Dedifferentiated amniotic fluid mesenchymal stem cell (primary cell): Measurements from ENCODE around the gene MRPS25.
A peak's percentile ranks its signal among the peaks of the same experiment; 100 is the strongest.

Experiments
- DNase-seq: peaks from one replicate; pipeline ENCODE4 v3.0.0-alpha.2; 2016; ENCODE audit errors: extremely low spot score

The MRPS25 gene

DNA sequence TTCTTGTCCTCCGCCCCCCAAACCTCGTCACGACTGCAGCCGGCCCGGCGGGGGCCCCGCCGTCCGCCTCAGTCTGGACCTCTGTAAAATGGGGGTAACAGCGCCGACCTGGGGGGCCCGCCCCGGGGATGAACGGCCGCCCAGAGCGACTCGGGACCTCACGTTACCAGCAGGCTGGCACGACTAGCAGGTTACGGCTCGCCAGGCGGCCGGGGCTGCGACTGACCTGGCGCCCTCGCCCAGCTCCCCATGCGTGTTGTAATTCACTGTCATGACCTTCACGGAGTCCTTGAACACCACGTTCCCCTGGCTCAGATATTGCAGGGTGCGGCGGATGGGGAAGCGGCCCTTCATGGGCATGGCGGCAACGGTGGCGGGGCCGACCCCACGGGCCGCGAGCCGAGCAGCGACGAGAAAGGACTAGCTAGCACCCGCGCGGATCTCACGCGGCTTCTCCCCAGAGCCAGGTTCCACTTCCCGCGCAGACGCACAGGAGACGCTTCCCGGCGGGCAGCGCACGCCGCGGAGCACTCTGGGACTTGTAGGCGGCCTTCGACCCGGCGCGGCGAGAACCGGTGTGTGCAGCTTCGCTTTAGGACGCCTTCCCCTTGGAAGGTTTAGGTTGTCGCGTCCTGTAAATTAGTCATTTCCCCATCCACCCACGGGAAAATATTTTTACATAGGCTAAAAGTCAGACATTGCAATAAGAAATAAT lies at the start of gene MRPS25:
TSS of gene MRPS25 (minus strand) at position 481 of the 715 bp plus-strand sequence. CDS start at position 360, 121 bp downstream.
- DNase-seq = peak; percentile 94

DNA sequence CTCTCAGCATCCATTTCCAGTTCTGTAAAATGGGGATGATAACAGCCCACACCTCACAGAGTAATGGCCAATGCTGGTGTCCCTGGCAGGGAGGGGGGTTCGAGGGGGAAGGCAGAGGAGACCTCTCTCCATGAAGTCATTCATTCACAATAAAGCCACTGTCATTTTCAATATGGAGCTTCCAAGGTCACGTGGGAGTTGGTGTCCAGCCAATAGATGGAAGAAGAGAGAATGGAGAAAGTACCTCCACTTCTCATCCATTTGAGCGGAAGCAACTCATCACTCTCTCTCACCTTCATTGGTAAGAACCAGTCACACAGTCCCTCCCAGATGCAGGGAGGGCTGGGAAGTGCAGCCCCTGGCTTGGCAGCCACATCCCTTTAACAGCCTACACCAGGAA lies 48.8 kb upstream of the MRPS25 start:
- no peak for DNase-seq

DNA sequence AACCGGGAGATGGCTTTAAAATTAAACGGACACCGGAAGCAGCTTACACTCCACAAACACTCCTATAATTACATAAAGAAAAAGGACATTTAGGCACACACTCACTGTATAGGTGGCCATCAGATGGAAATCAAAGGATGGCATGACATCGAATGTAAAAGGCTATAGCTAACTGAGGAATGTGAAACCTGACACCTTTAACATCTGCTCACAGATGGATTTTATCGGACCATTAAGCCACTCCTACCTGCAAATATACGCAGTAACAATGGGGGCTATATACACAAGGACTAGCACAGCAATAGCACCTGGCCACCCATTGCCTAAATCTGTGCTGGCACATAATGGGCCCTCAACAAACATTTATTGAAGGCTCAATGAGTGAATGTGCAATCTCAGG lies 48.4 kb upstream of the MRPS25 start:
- DNase-seq = no peak

DNA sequence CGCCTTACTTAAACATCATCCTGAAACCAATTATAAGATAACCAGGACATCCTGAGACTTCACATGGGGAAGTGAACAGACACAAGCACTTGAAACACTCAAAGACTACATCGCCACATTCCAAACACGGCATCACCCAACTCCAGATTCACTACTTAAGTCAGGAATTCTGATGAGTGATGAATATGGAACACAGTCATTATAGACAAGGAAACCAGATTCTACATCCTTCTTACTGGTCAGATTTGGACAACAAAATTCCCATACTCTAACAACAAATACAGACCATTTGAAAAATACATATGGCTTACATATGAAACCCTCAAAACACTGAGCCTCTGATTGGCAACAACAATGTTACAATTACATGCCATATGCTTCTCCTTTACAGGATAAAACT lies 46.9 kb upstream of the MRPS25 start:
- DNase-seq = no peak

DNA sequence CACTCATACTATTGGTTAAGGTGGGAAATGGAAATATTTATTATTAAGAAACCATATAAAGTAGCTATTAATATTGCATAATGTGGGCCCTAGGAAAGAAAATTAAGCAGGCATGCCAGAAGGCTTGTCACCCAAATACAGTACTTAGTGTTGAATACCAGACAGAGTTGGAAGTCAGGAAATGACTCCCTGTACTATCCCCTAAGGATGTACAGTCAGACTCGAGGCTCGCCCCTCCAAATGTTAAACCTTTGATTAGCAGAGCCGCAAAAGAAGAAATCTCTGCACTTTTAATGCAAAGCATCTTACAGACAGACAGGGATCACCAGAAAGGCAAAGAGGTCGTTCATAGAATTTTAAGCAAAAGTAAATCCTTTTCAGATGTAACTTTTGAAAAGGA lies 45.1 kb upstream of the MRPS25 start:
- no peak for DNase-seq

DNA sequence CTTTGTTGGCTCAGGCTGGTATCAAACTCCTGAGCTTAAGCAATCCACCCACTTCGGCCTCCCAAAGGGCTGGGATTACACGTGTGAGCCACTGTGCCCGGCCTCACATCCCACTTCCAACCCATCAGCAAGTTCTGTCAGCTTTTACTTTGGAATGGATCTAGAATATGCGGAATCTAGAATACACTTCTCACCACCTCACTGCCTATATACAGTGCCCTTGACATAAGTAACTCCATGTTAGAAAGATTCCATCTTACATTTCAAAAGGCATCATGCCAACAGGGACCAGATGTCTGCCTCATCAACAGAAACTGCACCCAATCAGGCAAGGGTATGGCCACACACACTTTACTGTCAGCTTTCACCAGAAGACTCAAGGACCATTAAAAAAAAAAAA lies 43.8 kb upstream of the MRPS25 start:
- DNase-seq = no peak

DNA sequence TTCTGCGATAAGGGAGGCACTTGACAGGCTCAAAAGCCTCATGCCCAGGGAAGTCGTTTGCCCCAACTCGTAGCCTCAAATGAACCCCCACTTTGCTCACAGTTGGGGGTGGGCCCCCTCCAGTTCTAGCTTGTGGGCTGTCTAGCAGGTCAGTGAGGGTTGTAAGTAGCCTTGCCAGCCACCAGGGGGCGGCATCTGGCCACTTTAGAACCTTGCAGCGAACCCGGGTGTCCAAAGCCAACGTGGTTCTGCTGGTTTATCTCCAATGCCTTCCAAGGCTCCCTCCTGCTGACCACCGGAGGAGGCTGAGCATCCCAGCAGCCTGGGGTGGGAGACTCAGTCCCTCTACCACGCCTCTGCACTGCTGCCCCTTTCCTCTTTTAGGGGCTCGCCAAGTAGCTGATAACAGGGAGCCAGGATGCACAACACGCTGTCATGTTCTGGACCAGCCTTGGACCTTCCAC lies 43.0 kb upstream of the MRPS25 start:
- DNase-seq = peak; percentile 56

DNA sequence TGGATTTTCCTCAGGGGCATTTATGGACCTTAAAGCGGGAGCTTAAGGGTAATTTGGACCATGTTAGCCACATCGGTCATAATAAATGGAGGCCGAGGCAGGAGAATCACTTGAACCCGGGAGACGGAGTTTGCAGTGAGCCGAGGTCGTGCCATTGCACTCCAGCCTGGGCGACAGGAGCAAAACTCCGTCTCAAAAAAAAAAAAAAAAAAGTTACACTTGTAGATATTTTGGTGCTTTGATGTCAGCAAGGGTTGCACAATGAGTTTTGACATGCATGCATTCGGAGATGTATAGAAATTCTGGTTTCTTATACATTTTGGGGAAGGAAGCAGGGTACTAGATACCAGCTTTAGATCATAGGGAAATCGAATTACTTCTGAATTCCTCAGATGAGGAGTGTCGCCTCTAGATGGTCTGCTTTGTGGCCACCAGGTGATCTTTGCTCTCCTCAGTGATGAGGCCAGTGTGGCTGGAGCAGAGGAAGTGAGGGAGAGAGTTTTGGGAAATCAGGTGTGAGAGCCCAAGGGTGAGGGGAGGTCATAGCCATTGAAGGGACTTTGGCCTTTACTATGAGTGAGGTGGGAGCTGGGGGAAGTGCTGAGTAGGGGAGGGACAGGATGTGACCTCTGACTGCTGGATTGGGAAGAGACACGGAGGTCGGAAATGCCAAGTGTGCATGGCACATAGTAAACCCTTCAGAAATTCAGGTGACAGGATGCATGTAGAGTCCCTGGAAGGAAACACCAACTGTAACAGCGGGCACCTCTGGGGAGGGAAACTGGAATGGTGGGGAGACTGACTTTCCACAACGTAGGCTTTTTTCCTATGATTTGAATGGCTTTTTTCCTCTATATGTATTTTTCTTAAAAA lies 42.2 kb upstream of the MRPS25 start:
- DNase-seq = no peak

DNA sequence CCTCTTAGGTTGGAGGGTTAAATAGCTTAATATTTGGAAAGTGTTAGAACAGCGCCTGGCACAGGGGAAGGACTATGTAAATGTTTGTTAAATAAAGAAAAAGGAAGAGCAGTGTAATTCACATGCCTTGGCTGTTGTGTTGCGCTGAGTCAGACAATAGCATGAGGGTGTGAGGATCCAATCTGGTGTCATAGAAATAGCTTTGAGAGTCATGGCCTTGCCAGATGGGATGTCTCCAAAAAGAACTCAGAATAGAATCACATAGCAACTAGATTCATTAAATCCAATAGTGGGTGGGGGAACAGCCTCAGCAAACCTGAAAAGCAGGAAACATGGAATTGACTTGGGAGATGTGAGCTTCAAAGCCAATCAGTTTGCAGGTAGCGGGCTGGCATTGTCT lies 37.7 kb upstream of the MRPS25 start:
- no peak for DNase-seq

DNA sequence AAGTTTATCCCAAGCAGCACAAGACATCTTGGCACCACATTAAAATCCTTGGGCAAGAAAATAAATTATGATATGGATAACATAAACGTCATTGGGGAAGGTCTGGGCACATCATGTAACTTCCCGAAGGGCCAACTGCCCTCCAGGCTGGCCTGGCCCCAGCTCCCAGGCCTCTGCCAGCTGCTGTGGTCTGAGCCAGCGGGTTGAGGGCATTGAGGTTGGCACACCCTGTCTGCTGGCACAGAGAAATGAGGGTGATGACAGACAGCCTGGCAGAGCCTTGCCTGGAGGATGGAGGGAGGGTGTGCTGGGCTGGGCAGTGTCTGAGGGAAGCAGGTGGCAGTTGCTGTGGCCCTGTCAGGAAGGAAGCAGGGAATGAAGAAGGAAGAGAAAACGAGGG lies 37.1 kb upstream of the MRPS25 start:
- no peak for DNase-seq

DNA sequence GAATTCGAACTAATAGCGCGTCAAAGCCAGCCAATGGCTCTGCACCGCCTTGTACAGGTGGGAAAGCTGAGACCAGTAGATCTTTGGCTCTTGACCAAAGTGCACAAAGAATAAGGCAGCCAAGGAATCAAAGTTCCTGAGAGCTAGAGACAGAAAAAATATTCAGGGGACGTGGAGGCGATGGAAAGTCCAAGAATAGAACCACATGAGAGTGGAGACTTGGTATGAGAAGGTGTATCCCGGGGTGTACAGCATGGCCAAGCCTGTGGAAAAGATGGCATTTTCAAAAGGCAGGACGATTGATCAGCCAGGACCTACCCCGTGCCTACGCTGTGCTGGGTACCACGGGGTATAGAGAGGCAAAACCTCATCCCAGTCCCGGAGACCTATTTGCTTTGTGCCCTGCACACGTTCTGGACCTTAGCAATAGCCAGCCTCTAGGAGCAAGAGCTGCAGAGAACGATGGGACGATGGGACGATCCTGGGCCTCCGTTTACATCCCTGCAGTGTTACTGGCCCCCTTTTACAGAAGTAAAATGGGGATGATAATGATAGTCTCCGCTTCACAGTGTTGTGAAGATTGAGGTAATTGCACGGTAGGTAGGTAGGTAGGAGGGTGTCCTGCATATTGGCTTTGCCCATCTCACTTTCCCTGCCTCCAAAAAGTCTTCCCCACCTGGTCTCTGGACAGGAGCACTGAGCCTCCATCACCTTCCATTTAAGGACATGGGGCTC lies 34.4 kb upstream of the MRPS25 start:
- no peak for DNase-seq

DNA sequence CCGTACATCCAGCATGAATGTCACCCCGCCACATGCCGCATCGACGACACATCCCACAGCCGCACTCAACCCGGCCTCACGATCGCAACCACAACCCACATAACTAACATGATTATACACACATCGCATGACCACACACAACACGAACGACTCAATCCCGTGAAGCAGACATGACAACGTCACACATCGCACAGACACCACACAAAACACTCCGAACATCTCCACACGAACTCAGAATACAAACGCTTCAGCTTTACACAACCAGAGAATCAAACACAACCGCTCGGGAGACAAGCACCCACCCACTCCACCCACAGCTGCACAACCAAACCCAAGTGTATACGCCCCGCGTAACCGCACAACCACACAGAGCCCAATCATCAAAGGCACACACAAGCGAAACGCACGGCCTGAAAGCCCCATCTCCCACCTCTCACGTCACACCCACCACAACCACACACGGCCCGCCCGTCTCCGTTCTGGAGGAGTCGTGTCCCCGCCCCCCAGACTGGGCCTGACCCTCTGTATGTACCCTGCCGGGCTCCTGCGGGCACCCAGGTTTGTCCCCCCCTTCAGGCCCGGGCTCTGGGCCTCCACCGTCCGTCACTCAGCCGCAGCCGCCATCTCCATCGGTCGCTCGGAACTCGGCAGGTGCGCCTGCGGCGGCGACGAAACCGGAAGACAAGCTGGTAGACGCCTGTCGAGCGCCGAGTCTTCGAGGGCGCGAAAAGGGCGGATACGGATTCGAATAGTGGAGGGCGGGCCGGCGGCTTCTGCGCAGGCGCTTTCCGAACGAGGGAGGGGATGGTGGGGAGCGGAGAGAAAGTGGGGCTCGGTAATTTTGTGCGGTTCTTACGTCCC lies 33.6 kb upstream of the MRPS25 start, which contains the start of gene RBSN:
TSS of gene RBSN (minus strand) at position 646 of the 861 bp plus-strand sequence. CDS start 3,028 bp downstream, outside the sequence.
- DNase-seq = peak; percentile 95

DNA sequence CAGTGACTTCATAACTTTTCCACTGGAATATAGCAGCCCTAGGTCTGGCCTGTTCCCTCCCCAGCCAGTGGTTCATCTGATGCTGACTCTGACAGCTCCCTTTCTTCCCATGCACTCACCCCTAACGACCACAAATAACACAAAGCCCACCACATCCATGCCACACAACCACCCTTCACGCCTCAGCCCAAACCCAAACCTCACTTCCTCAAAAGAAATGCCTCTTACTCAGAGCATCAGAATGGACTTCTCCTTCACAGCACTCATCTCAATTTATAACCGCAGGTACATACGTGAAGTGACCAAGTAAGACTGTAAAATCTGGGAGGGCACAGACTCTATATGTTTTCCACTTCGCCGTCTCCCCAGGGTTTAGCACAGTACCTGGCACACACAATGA lies 32.8 kb upstream of the MRPS25 start:
- no peak for DNase-seq

DNA sequence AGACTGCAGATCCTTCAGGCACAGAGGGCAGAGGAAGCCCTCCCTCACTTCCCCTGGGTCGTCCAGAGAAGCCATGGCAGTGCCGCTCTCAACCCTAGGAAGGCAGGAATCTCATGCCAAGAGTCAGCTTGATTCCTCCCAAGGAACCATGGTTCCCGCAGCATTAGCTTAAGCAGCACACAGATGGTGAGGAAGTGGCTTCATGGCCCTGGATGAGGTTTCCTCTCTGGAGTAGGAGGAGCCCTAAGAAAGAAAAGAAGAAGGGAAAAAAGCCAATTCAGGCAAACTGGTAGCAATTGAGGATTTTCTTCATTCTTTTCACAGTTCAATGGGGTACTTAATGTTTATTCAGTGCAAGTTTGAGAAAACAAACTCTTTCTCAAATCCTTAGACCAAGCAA lies 30.9 kb upstream of the MRPS25 start:
- DNase-seq = no peak

DNA sequence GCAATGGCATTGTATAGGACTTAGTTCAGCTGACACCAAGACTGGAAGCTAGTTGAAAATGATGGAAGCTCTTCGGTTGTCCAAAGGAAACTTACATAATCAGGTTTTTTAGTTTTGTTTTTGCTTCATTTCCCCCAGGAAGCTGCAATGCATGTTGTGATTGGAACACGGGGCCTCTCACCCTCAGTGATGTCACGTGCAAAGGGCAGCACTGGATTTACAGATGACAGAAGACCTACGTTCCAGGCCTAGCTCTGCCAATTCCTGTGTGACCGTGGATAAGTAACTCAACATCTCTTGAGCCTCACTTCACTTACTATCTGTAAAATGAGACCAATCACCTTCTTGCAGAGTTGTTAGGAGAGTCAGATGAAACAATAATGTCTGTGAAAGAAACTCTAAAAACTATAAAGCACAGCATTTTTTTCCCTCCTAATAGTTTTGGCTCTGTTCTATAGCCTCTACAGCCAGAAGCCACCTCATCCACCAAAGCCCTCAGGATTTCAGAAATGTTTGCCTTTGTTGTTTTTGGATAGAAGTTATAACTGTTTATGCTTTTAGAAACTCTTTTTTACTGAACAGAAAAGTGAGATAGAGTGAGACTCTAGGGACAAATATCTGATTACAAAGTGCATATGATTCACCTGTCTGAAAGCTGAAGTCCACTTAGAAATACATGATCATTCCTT lies 29.2 kb upstream of the MRPS25 start:
- DNase-seq = no peak

DNA sequence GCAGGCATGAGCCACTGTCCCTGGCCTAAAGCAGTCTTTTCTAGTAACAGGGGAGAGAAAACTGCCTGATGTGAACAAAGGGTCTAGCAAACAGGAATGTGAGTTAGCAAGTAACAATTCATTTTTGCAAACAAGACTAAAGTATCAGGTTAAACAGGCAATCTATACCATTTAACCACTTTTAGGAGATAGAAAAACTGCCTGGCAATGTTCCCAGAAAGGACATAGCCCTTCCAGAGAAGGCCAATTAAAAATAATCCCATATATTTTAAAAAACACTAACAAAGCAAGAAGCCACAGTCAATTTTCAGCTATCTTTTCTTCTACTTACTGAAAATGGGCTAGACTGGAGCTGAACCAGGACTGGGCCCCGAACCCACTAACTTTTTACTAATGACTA lies 27.6 kb upstream of the MRPS25 start:
- DNase-seq = no peak

DNA sequence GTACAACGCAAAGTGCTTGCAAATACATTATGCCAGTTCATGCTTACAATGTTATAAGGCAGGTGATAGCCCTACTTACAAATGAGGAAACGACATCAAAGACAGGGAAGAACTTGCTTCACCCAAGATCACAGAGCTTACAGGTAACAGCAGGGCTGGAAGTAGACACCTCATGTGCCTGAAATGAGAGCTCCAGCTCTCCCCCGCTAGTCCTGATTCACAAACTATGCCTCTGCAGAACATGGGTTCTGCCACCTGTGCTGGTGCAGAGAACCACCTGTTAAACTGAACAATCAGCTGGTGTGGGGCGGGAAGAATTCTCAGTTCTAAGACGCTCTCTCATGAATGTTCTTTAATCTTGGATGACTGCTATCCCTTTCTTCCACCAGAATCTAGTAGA lies 26.5 kb upstream of the MRPS25 start:
- no peak for DNase-seq

DNA sequence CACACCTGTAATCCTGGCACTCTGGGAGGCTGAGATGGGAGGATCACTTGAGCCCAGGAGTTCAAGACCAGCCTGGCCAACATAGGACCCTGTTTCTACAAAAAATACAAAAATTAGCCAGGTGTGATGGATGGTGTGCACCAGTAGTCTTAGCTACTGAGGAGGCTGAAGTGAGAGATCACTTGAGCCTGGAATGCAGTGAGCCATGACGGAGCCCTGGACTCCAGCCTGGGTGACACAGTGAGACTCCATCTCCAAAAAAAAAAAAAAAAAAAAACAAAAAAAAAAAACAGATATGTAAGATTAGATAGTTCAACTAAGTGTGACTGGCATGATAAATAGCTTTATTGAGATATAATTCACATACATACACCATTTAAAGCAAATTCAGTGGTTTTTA lies 24.1 kb upstream of the MRPS25 start:
- DNase-seq = no peak

DNA sequence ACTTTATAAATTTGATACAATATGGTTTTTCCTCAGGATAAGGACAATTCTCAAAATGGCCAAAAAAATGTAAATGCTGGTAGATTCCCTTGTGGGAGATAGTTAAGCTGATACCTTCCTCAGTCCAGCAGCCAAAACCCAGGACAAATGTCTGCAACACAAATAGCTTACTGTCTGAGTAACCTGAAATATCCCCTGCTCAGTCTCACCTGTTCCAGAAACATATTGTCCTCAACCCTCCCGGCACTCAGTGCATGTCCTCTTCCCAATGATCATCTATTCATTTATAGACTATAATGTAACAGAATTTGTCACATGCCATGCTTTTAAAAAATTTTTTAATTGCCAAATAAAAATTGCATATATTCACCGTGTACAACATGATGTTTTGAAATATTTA lies 21.6 kb upstream of the MRPS25 start:
- no peak for DNase-seq

DNA sequence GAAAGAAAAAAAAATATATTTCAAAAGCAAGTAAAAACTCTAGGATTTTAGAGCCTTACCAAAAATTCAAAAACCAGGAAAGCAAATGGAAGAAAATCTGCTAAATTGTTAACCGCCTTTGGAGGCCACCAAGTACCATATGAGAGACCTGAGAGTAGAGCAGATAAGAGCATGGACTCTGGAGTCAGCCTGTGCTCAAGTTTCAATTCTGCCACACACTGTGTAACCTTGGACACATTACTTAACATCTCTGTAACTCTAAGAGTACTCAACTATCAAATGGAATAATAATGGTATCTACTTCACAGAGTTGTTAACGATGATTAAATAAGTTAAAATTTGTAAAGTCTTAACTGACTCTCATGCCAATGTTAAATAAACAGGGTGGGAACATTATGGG lies 21.1 kb upstream of the MRPS25 start:
- no peak for DNase-seq

DNA sequence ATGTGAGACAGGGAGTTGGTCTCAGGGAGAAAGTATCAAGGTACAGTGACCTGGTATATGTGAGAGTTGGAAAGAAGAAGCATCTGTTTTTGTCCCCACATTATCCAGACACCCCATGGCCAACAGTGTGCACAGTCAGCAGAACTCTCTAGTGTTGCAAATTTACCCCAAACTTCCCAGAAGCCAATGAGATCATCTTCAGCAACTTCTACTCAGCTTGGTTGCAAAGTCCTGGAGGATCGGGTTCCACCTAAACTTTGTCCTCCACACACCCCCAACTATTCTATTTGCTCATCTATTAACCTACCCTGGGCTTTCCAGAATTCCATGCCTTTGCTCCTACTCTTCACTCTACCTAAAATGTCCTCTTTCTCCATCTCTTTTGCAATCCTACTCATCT lies 18.1 kb upstream of the MRPS25 start:
- no peak for DNase-seq
